SHP77 treated with DMSO at 0.1 percent for 48 hours (cell line): ENCODE results near the gene CIDEB.

Experiments
- DNase-seq: peaks from one replicate; lab custom pipeline; 2025; lab: John Stamatoyannopoulos, UW

The CIDEB gene

DNA sequence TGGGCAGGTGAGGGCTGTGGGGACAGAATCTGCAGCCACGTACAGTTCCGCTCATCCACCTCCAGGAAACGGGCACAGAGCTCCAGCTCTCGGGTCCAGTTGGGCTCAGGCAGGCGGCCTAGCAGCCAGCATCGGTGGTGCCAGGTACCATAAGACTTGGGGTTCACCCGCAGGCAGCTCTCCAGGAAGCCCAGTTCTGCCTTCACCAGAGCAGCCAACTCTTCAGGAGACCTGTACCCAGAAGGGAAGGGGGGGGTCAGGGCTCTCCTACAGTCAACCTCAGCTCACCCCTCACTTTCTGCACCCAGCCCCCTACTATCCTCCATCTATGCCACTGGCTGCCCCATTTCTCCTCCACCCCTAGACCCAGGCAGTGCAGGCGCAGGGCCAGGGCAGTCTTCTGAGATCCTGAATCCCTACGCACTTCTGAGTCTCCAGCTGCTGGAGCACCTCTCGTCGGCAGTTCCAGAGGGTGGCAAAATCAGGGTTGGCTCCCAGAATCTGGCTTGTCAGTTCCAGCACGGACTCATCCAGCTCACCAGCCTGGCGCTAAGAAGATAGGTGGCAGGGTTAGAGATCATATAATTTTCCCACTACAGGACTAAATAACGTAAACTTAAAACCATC, 37.8 kb downstream of the CIDEB start:
- no peak for DNase-seq

DNA sequence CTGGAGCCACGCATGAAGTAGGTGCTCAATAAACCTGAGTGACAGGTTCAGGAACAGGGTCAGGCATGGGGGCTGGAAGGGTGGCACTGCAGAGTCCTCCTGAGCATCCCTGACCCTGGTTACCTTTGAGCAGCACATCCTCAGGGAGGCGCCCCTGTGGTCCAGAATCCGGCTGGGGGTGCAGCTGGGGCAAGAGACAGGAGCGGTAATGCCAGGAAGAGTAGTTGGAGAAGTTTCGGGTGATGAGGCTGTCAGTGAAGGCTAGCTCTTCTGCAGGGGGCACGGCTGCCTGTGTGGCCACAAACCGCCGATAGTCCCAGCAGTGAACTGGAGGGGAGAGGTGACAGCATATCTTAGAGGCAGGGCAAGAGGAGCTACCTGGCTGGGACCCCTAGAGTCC, 38.4 kb downstream of the CIDEB start:
- no peak for DNase-seq

DNA sequence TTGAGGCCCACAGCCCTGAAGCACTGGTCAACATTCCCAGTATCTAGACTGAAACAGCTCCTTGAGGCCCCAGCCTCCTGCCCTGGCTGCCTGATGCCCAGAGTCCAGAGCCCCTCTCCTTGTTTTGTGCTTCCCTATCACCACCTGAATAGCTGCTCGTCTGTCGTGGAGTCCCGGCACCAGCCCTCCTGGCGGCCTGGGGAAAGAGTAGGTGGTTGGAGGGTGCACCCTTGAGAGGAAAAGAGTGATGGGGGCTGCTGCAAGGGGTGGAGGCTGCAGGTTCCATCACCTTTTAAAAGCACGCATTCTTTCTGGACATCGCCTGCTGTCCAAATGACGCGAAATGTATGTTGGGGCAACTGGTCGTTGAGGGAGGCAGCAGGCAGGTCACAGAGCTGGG, 39.6 kb downstream of the CIDEB start:
- DNase-seq, result no peak

DNA sequence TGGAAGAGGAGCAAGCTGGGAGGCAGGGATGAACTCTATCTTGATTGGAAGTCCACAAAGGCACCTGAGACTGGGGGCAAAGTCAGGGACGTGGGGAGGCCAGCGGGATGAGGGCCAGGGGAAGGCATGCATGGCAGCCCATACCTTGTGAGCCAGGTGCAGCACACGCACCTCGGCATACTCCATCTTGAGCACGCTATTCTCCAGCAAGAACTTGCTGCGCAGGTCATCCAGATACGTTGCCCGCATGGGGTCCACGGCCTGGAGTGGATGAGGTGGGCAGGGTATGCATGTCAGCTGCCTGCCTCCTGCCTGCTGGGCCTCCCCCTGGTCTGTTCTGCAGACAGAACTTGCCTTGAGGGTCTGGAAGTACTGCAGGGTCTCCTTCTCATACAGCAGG, 40.3 kb downstream of the CIDEB start:
- no peak for DNase-seq

DNA sequence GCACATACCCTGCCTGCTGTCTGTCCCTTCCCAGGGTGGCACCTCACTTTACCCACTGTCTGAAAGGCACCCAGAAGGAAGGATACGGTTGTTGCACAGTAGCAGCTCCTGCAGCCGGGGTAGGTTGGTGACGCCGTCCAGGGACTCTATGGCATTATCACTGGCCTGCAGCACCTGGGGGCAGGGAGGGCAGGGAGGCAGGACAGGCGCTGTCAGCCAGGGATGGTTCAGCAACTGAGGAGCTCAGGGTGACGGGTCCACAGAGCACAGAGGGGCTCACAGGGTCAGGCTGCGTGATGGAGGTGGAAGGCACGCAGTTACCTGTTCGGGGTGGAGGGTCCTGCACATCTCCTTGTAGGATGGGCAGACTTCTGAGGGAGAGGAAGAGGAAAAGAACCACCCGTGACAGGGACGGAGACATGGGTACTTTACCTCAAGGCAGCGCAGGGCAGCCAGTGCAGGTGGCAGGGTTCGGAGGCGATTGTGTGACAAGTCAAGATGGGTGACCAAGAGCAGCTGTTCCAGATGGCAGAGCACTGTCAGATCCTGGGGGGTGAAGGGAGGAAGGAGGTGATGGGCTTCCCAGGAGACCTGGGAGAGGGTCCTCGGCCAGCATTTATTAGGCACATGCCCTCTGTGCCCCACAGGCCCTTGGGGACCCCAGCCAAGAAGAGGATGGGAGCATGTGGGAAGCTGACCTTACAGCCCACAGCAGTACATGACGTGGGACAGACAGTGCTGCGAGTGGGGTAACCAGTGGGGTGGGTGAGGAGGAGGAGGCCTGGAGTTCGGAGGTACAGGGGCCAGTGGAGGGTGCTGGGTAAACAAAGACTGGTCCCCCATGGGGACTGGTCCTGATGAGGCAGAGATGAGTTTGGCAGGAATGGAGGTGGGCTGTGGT, 41.2 kb downstream of the CIDEB start:
- DNase-seq, result no peak

DNA sequence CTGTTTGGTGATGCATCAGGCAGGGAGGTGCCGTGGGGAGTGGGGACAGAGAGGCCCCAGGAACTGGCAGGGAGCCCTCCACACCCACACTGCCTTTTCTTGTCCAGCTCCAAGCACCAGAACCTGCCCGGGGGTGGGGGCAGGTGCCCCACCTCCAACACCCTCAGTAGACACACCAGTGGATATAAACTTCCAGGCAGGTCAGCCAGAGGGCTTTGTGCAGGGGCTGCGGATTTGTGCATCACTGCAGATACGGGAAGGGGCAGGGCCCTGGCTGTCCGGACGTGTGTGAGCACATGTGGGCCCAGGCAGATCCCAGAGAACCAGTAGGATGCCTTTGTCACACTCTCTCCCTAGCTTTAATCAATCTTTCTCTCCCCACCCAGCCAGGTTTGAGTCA, 43.5 kb downstream of the CIDEB start:
- no peak for DNase-seq

DNA sequence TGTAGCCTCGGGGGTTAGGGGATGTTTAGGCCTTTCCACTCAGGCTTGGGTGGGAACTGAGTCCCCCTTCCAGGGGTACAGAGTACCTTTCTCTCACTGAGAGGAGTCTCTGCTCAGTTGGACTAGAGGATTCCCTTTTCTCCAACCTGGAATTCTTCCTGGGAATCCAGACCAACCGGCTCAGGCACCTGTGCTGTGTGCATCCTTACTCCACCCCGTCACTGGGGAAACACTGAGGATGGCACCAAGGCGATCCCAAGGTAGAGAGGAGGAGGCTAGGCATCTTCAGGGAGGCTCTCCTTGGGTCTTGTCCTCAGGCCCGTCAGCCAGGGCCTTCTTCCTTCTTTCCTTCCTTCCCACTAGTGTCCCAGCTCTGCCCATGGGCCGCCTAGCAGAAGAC, 43.9 kb downstream of the CIDEB start:
- no peak for DNase-seq

DNA sequence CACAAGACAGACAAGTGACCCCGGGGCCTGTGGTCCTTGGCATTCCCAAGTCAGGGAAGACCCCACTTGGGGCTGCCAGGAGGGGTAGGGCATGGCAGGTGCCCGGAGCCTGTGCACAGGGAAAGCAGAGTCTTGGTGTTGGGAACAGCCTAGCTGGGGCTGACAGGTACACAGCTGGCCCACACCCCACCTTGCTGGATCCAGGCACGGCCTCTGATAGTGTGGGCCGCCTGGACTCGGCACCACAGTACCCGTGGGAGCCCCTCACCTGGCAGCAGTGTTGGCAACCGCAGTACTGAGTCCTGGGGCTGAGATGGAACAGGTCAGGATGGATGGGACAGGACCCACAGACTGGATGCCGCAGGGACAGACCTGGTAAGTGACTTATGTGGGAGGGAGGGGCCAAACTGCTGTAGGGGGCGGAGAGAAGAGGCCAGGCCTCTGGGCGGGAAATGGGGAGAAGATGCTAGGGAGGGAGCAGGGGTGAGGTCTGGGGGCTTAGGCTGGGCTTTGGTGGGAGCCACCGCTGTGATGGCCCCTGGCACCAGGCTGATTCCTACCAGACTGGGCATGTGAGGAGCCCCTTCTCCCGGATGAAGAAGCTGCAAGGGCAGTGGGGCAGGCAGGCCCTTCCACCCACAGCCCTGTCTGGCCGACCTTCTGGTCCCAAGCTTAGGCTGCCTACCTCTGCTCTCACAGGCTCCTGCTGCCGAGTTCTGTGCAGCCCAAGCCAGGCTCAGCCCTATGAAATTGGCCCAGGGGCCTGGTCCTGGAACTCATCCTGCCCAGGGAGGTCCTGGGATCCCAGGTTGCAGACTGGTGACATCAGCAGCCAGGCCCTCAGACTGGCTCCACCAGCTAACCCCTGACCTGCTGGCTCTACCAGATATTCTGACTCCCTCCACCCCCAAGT, 44.7 kb downstream of the CIDEB start, which contains the start of gene TGM1:
TGM1 (minus strand) TSS at position 357 of the 913 bp plus-strand sequence. CDS start 825 bp downstream, outside the sequence.
- no peak for DNase-seq

DNA sequence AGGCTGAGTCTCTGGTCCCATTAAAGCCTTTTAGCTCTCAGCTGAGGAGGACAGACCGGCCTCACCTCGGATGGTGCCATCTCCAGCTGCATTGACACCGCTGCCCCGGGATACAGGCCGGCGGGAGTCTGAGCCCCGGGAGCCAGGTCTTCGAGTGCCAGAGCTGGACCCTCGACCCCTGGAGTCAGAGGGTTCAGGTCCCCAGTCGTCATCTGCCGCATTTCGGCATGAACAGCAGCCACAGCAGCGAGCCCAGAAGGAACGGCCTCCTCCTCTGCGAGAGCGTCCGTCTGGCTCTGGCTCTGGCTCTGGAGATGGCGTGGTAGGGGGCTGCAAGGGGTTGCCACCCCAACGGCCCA, 45.8 kb downstream of the CIDEB start:
- no peak for DNase-seq

DNA sequence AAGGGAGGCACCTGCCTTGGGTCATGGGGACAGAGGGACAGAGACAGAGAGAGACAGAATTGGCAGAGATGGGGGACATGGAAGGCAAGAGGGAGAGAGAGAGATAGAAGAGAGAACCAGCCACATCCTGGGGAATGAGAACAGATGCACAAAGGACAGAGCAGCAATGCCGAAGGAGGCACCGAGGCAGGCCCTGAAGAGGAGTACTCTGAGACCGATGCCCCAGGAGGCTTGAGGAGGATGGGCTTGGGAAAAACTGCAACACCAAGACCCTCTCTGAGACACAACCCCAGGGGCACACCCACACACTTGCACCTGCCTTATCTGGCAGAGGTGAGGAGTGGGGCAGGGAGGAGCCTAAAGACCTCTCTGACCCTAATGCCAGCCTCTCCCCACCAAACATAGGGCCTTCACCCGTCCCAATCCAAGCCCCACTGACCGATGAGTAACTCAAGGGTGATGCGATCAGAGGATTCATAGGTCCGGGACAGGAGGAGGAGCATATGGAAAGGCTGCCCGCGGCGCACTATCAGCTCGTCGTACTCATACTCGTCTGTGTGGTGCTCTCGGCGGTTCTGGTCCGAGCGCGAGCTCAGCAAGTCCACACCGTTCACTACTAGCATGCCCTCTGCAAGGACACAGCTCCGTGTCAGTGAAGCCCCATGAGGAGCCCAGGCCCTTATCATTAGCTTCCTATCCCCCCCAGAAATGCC, 46.4 kb downstream of the CIDEB start:
- no peak for DNase-seq

DNA sequence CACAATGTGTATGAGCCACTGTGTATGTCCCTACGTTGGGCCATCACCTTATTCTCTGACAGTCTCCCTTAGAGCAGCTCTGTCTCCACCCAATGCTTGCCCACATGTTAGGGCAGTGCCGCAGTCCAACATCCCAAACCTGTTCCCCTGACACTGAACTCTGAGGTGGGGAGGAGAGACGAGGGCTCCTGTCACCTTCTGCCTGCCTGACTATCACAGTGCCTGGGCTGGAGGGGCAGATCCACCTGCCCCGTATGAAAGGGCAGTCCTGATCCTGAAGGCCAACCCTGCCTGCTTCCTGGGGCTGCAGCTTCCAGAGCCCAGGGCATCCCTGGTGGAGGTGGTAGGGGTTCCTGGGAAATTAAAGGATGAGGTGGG, 47.0 kb downstream of the CIDEB start:
- no peak for DNase-seq

DNA sequence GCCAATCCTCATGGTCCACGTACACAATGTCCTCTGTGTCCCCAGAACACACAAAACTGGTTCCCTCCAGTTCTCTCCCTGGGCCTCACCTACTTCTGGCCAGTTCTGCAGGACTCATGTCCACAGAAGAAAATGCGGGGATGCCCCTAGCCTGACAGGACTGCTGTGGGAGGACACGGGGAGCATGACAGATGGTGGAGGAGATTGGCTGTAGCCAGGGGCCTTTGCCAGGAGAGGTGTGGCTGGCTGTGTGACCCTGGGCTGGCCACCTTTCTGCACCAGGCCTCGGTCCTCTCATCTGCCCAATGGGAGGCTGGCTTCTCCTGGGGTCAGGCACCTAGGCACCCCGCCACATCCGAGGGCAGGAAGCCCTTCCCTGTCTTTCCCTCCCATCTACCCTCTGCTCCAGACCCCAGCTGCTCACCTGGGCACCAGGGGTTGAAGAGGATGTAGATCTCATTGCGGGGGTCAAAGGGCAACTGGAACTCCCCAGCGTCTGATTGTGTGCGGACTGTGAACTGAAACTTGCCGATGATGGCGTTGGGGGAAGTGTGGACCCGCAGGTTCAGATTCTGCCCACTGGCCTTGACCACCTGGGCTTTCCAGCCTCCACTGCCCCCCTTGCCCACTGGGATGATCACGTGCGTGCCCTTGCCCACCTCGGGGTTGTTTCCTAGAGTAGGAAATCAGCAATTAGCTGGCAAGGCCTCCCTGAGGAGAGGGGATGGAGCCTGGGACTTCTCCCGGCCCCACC, 47.6 kb downstream of the CIDEB start:
- no peak for DNase-seq

DNA sequence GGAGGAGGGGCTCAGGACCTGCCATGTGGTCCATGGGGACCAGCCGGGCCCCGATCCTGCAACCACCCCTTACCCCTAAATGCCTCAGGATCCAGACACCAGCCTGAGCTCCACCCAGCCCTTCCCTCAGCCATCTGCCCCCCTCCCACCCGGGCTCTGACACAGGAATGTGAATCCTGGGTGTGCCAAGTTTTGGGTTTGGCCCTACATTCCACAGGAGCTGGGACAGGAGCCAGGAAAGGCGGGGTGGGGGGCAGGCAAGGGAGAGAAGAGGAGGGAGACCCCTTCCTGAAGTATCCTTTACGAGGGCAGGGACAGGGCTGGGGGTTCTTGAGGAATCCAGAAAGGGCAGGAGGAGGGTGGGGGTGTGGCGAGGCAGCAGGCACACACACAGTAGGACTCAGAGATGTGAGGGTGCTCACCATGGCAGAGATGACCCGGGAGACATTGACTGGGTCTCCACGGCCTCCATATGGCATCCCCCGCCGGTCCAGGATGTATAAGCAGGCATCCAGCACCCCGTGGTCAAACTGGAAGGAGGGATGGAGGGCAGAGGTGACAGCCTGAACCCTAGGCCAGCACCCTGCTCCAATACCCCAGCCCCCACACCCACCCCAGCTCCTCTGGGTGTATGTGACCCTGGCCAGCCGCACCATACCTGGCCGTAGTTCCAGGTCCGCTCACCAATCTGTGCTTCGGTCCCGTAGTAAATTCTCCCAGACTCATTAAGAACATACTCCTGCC, 48.3 kb downstream of the CIDEB start:
- DNase-seq, result no peak

DNA sequence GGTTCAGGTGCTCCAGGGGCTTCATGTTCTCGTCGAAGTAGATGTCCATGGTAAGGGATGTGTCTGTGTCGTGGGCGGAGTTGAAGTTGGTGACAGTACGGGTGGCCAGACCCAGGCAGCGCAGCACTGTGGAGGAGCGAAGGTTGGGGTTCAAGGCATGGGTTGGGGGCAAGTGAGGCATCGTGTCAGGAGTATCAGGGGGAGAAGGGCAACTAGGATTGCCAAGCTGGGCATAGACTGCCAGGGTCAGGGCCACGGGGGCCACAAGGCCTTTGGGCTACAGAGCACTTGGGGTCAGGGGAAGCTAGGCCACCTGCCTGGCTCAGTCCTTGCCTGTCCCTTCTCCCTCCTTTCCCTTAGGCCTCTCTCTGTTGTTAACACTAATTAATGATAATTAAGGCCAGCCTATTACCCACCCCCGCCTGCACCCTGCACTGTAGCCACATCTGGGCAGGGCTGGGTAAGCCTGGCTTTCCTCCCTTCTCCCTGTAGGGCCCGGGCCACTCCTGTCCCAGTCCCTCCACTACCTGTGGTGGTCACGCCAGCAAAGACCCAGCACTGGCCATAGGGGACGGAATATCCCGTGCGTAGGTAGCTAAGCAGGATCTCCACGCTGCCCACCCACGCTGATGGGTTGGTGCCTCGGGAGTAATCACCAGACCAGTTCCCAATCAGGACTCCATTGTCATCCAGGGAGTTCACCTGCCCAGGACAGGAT, 49.1 kb downstream of the CIDEB start:
- no peak for DNase-seq

DNA sequence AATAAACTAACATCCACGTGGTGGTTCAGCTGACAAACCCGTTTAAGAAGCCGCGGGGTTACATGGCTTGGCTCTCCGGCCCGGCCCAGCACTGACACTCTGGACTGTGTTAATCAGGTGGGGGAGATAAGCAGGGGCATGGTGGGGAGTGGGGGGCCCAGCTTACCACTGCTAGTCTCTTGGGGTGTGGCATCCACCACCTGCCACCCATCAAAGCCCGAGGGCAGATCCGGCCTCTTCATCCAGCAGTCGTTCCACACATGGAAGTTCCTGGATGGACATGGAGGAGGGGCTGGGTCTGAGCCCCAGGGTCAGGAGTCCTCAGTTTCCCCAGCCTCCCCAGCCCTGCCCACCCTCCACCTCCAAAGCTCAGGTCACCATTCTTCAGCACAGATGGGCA, 49.7 kb downstream of the CIDEB start:
- DNase-seq, result no peak

DNA sequence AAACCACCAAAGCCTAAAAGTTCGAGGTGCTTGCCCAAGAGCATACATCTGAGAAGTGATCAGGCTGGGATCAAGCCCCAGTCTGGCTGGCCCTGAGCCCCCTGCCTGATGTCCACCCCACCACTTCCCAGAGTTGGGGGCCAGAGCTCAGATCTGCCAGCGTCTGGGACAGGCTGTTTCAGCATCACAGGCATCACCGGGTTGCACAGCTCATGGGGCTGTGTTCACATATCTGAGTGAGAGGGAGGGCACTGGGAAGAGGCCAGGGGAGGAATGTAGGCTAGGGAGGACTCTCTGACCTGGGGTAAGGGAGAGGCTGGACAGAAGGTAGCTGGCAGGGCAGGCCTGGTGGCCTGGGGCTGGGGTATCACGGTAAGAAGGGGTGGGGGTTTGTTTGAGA, 50.8 kb downstream of the CIDEB start:
- no peak for DNase-seq

DNA sequence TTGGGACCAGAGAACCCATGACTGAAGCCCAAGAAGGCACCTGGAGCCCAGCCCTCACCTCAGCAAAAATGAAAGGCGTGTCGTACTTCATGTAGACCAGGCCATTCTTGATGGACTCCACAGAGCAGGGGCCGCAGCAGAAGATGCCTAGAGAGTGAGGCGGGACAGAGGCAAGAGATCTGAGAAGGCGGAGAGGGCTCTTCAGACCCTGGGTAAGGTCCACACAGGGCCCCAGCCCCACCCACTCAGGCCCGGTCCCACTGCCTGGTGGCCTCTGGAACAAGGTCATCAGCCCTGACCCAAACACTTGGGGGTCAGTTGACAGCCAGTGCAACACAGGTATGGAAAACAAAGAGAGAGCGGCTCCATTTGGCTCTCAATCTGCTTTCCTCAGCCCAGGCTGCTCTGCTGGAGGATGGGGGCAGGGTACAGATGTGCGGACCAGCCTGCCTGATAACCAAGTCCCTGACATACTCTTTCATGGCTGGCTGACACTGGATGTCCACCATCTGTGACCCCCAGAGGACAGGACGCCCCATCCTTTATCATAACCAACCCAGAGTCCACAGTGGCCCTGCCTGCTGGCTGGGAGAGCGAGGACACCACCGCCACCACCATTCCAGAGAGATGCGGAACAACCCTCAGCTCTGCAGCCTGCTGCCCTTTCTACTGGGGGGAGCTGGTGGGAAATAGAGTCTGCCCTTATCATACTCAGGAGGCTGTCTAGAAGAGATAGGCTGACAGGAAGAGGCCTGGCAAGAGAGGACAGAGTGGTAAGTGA, 51.7 kb downstream of the CIDEB start:
- no peak for DNase-seq

DNA sequence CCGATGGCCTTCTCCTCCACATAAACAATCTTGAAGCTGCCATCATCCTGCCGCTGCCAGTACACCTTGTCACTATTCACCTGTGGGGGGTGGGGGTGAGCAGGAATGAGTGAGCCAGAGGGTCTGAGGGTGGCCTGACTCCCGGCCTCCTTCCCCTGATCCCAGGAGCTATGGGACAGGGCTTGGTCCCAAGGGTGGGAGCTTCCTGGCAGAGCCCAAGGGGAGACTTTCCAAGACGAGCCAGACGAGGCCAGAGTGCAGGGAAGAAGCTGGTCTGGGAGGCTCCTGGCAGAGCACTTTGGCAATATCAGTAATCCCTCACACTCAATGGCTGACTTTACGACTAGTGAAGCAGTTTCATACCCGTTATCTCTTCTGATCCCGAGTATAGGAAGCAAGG, 52.3 kb downstream of the CIDEB start:
- no peak for DNase-seq
